Thyroid gland (tissue), 4 donors: ENCODE data around the gene SCAMP3.

ENCODE experiments used
- POLR2A ChIP-seq, 2 donors: fragments of 450-650 bp; IDR thresholded peaks; one replicate each; pipeline ENCODE4 v1.6.1; 2017; ENCODE audit warnings: antibody characterized with exemption in 2 of 2, mild to moderate bottlenecking in 2 of 2, moderate library complexity in 1 of 2
- TF ChIP-seq, protein P1 (sequence below), 6 experiments: fragments of 200-600 bp in 3 of 6; fragments of 450-650 bp in 3 of 6; sonication (generic) in 3 of 6; IDR thresholded peaks; one replicate each; pipeline ENCODE4 v1.5.1; 2016 to 2019; ENCODE audit warnings: antibody characterized with exemption in 6 of 6, mild to moderate bottlenecking in 2 of 6, inconsistent platforms in 1 of 6, moderate library complexity in 1 of 6

DNA sequence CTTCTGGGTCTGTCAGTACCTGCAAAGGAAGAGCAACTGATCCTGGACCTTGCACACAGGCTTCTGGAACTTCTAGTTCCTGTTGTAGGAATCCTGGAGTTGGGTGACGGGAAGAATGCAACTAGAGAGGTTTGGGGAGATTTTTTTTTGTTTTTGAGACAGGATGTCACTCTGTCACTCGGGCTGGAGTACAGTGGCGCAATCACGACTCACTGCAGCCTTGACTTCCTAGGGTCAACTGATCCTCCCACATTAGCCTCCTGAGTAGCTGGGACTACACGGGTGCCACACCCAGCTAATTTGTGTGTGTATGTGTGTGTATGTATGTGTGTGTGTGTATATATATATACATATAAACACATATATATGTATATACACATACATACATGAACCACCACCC is 25.7 kb downstream of the SCAMP3 start:
- TF ChIP-seq, protein P1, sequence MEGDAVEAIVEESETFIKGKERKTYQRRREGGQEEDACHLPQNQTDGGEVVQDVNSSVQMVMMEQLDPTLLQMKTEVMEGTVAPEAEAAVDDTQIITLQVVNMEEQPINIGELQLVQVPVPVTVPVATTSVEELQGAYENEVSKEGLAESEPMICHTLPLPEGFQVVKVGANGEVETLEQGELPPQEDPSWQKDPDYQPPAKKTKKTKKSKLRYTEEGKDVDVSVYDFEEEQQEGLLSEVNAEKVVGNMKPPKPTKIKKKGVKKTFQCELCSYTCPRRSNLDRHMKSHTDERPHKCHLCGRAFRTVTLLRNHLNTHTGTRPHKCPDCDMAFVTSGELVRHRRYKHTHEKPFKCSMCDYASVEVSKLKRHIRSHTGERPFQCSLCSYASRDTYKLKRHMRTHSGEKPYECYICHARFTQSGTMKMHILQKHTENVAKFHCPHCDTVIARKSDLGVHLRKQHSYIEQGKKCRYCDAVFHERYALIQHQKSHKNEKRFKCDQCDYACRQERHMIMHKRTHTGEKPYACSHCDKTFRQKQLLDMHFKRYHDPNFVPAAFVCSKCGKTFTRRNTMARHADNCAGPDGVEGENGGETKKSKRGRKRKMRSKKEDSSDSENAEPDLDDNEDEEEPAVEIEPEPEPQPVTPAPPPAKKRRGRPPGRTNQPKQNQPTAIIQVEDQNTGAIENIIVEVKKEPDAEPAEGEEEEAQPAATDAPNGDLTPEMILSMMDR (IDR thresholded peaks at IDR 0.05) = no peak
- no peak for TF ChIP-seq POLR2A (IDR thresholded peaks at IDR 0.05)
